ENCODE results near the gene NKX2-8.

NKX2-8 gene

DNA sequence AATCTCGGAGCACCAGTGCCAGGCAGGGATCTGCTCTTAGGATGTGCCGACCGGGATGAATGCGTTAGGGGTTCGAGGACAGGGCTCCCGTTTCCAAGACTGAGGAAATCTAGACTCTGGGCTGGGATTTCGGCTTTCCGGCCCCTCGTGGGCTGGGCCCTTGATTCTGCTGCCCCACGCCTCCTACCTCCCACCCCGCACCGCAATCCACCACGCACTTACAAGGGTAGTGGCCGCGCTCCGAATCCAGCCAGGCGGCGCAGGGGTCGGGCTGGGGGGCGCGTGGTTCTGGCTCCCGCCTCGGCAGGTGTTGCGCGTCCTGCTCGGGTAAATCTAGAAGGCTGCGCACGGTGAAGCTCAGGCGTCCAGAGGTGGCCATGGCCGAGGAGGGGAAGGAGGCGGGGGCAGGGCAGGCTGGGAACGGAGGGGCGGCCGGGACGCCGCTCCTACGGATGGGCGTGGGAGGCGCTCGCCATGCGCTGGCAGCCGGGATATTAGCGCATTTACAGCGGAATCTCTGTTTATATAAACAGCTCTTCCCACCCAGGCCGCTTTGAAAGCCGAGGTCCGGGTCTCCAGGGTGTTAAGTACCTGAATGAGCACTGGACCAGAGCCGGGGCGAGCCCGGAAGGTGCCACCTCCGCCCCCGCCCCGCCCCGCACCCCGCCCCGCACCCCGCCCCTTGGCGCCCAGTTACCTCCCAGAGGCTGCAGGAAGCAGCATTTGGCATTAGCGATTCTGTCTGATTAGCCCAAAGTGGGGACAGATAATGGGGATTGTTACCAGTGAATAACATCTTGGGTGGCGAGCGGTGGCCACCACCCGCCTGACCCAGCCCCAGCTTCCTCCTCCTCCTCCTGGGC is at the start of gene NKX2-8:
Gene NKX2-8, minus strand, starts transcription at position 604 of the 863 bp plus-strand sequence. Its CDS starts 225 bp downstream, at position 379.
- DNase-seq: no peak

DNA sequence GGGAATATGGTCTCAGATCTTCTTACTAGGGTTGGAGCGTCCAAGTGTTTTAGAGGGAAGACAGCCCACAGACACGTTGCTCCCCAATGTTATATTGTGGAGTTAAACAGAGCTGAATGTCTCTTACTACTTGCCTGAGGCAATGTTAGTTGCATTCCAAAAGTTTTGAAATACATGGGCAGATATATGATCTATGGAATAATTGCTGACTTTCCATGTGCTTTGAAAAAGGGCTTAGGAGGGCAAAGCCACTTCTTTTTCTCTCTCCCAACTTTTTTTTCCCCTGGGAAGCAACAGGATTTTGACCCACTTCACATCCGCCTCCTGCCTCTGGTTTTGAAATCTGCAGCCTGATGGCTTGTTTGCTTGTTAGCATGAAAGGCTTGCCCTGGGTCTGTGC is 45.6 kb upstream of the NKX2-8 start:
- no peak for DNase-seq

DNA sequence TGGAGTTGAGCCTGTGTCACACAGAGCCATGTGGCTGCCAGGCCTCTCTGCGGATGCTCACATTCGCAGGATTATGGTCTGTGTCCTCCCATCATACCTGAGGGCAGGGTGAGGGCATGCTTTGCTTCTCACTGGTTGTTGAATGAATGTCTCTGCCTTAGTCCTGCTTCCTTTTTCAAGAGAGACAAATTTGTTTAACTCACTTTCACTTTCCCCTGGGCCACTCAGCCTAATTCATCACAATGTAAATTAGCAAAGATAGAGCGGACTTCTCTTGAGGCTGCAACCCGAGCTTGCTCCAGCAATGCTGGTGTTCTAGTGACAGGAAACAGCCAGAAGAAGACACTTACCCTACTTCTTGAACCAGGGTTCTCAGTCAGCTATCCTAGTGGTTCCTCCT is 43.7 kb upstream of the NKX2-8 start:
- DNase-seq: no peak

DNA sequence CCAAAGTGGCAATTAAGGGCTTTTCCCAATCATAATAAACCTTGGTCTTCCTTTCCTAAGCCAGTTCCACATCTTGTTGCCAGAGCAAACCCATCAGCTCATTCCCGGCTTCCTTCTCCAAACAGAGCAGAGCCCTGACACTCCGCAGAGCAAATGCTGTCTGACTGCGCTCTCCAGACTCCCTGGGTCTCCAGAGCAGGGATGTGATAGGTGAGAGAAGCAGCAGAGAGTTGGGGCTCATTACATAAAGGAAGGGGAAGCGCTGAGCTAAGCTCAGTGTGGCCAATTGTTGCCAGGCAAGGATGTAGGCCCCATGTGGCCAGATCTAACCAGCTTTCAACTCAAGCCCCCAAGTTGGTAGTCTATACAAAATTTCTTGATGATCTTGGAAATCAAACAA is 43.0 kb upstream of the NKX2-8 start:
- DNase-seq: no peak

DNA sequence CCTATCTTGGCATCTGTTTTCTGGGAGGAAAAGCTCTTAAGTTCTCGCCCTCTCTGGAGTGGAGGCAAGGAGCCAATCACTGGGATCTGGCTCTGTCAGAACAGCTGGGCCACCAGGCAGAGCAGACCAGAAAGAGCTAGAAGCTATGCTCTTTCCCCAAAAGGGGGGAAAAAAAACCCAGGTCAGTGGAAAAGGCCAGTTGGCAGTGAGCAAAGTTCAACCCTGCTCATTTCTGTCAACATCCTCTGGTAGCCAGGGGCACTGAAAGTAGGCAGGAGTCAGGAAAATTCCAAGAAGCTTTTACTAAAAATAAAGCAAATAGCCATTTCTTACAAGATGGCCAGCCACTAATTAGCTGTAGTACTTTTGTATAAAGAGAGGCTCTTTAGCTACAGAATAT is 42.6 kb upstream of the NKX2-8 start:
- no peak for DNase-seq

DNA sequence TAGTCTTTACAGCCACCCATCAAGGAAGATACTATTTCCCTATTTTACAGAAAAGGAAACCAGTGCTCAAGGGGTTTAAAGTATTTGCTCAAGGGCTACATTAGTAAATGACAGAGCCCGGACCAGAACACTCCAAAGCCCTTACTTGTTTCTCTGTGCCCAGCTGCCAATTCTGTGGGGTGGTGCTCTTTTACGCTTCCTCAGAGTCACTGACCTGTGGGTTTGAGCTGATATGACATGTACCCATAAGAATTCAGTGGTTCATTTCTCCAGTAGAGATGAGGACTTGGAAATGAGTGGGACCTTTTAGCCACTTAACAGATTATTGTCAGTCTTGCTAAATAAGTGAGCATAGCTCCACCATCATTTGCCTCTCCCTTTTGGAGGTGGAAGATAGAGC is 37.4 kb upstream of the NKX2-8 start:
- DNase-seq: no peak

DNA sequence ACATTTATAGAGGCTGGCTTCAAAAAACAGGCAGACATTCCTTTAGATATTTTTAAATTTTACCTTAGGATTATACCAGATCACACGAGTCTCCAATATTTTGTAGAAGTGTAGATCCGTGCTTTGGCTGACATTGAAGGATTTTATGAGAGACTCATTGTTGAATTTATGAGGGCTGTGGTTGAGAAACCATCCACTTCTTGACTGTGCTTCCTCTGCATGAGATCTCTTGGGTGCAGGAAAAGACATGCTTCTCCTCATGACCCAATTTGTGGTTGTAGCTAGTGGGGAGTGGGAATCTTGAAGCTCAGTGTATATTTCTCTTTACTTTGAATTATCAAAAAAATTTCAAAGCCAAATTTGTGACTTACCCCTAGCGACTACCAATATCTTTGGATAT is 36.7 kb upstream of the NKX2-8 start:
- no peak for DNase-seq

DNA sequence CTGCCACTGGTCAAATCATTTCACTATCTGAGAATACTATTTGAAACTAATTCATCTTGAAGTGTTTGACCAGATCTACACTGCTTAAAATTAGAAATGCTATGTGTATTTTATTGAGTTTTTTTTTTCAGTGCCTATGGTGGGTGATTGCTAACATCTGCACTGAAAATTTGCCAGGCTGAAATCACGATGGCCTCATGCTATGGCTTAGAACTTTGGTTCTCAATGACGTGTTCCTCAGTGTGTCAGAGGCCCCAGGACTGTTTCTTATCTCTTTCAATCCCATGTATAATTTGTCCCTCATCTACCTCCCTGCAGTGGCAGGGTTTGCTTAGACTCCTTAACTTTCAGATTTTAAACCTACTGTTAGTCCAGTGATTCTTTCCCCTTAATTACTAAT is 36.2 kb upstream of the NKX2-8 start:
- DNase-seq: no peak

DNA sequence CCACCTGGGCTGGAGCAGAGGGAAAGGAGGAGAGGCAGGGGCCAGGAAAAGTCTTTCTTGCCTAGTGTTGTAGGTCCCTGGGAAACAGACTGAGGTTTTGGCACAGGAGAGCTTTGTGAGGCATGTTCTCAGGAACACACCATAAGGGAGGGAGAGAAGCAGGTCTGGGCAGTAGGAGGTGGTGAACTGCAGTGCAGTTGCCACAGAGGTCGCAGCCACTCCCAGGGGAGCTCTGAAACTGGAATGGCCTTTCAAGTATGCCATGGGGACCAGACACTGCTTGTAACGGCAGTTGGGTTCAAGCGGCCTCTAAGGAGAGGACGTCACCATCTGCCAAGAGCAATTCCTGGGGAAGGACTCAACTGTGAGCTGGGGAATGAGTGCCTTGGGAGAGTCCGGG is 35.4 kb upstream of the NKX2-8 start:
- DNase-seq: no peak

DNA sequence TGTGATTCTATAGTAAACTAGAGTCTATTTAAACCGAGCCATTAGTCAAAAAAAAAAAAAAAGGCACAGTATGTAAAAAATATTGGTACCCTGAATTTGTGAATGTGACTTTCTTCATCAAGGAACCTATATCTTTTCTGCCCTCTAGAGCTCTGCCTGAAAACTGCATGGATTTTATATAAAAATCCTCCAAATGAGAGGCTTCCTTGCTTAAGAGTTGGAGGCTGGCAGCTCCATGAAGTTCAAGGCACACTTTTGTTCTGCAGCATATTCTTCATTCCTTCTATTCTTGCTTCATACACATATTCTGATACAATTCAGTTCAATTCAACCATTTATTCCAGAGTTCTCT is 23.1 kb upstream of the NKX2-8 start:
- no peak for DNase-seq

DNA sequence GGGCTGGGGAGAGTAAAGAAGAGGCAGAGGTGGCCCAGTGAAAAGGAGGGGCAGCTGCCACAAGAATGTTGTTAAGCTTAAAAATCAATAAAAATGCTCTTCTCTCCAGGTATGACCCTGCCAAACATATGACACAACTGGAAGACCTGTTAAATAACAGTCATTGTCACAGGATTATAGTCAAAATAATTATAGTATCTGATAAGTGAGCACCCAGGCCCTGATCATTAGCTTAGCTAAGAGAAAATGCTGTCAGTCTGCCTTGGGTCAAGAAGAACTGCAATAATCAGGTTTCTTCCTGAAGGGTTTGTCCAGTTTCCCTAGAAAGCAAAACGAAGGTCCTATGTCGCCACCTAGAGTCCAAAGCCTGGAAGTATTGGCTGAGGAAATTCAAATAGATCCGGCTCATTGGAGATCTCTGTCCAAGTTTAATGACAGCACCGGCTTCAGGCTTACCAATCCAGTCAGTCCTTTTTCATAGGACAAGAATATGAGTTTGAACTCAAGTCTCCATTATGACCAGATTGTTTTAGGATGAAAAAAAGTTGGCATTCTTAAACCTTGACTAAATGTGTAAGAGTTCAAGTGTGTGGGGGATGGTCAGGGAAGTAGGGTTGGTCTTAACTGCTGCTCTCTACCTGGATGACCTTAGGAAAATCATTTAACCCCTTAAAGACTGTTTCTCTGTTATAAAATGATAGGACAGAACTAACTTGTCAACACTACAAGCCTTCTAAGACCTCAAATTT is 22.5 kb upstream of the NKX2-8 start:
- peak; percentile 58 for DNase-seq

DNA sequence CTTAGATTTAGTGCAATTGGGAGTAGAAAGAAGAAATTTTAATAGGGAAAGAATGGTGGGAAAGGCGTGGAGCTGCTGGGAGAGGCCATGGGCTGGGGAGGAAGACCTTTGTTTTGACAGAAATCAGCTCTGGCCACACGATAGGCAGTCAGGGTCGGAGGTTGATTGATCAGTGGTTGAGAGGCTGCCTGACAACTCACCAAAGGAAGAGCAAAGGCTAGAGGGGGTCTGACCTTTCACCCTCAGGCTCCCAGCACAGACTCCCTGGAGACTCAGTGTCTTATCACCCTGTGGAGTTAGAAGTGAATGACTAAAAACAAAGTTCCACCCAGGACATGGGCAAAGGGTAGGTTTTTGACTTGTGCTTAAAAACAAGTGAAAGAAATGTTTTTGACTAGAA is 18.0 kb upstream of the NKX2-8 start:
- DNase-seq: no peak

DNA sequence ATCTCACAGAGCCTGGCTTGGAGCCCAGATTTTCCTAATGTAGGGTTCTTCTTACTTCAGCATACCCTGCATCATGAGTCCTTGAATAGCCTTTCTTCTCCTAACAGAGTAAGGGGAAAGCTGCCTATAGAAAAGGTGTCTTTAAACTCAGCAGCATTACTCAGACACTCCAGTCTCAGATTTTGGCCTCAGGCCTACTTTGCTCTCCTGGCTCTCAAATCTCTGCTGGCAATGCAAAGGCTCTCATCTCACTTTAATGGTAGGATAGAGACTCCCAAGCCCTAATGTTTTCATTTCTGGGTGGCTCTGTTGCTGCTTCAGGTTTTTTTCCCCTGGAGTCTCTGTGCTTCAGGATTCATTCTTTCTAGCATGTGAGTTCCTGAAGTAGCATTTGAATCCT is 9.1 kb upstream of the NKX2-8 start:
- no peak for DNase-seq

DNA sequence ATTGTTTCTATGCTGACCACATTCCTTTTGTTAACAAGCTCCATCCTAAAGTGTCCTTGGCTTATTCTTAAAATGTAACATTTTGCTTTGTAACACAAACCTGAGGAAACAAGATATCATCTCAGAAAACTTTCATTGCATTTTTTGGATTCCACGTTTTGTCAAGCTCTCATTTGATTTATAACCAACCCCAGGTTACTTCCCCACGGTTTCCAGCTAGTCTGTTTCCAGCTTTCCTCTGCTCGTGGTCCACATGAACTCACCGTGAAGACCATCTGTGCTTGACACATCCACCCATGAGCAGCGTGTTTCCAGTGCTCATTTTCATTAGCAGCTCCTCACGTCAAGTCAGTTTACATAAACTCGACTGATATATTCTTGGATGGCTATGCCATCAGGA is 6.4 kb upstream of the NKX2-8 start:
- DNase-seq: no peak

DNA sequence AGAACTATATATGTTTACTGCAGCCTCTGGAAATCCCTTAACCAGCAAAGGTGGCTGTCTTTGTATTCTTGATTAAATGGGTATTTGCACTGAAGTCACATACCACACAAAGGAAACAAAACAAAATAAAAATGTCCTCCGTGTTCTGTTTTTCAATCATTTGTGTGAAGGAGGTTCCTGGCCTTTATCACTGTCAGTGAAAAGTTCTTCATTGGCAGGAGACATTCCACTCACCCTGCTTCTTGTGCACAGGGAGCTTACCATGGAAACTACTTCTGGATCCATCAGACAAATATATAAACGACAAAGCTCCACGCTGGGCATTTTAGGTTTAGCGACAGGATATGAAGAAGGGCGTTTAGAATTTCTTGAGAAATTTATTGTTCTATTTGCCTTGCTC is 5.7 kb upstream of the NKX2-8 start:
- DNase-seq: no peak

DNA sequence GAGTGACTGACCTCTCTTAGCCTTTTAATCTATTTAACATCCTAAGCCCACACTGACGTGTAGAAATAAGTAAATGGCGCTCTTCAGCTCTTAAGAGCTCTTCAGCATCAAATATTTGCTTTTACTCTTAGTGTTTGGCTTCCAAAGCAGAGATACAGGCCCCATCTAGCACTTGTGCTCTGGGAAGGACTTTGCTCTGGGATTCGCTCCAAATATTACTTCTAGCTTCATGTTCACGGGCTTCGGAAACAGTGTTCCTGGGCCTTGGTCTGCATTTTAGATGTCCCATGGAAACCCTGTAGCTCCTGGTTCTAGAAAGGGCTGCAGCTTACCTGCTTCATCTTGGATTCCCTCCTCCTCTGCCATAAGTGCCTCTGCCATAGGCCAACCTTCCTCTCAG is 2.7 kb upstream of the NKX2-8 start:
- DNase-seq: no peak

DNA sequence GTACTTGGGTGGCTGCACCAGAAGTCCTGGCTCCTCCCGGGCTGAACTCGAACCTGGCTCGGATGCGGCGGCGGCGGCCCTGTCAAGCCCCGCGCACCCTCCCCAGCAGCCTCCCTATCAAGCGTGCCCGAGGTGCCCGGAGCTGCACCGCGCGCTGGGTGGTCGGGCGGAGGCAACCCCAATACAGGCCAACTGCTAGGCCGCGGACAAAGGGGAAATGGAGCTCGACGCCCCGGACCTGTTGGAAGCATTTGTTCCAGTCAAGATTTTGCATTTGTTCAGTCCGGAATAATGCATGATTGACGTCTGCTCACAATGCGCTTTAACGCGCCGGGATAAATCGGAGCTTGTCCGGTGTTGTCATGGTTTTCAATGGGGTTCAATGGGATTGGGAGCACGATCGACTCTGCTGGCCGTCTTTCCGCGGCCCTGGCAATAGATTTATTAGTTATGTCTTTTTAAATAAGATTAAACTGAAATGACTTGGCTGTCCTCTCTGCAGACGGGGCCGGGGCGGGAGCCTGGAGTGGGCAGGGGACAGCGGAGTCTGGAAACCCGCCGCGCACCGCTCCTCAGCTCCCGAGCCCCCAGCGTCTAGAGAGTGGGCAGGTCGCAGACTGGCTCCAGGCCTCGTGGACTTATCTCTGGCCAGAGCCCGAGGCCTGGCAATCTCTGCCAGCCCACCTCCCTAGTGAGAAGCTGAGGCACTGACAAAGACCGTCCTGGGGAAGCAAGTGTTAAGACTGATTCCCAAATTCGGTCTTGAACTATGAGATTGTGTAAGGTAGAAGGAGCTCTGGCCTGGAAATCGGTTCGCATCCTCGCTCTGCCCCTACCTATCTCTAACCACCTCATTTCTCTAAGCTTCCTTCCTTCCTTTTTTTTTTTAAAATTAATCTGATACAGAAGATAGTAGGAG is 1.7 kb upstream of the NKX2-8 start:
- no peak for DNase-seq

DNA sequence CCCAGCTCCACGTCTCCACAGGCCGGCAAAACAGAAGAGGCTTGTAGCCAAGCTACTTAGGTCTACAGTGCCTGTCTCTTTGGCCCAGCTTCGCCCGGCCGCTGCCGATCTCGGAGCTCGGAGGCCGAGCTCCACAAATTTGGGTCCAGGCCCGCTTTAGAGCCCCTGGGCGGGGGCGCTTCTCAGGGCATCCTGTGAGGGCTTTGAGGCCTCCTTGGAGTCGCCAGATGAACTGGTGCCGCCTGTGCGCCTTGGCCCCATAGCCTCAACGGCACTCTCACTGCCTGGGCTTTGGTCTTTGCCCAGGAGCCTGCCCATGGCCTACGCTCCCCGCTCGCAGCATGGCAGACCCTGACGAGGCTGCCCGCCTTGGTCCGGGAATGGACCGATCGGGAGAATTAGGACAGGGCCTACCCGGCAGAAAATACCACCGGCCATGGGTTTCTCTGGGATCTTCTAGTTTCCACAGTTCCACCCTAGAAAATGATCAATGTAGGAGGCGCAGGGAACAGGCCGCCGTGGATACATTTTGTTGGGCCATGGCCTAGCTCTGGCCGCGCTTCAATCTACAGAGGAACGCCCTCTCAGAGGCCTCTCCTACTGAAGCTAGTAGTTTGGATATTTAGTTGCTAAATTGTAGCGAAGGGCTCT is 953 bp upstream of the NKX2-8 start:
- DNase-seq: no peak

DNA sequence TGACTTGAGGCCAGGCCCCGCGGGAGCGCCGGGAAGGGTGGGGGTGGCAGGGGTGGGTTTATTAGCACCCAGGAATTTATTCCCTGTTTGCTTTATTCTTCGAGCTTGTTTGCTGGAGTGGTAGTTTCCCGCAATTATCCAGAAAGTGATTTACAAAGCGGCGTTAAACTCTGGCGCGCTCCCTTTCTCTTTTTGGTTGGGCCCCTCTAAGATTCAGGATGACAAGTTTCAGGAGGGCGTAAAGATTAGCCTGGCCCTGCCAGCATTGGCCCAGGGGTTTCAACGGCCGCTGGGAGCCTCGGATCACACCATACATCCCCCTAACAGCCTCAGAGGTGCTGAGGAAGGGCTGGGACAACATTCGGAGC is 444 bp upstream of the NKX2-8 start:
- DNase-seq: no peak

DNA sequence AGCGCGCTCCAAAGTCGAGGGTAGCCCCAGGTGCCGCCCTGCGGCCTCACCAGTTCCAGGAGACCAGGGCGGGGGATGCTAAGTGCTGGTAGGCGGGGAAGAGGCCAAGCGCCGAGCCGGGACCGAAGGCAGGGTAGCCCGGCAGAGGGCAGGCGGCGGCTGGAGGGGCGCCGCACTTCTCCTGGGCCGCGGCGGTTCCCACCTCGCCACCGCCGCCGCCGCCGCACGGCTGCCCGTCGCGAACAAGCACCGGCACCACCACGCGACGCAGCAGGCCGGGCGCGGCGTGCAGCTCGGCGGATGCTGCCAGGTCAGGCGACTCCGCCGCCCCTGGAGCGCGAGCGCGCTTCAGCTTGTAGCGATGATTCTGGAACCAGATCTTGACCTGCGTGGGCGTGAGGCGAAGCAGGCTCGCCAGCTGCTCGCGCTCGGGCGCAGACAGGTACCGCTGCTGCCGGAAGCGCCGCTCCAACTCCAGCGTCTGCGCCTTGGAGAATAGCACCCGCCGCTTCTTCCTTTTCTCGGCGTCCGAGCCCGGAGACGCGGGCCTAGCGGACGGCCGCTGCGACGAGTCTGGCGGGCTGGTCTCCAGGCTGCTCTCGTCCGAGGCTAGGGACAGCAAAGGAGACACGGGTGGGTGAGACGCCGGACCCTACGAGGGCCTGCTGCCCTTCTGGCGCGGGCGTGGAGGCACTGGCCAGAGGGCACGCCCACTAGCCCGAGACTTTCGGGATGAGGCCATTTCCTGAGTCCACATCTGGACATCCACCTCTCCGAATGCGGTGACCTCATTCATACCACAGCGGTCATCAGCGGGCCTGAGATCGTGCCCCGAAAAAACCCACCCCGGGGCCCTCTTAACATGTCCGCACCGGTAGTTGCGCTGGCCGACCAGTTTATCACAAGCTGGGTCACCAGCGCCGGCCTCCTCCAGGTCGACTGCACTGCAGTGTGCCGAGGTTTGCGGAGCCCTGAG is 1.3 kb downstream of the NKX2-8 start:
- no peak for DNase-seq

DNA sequence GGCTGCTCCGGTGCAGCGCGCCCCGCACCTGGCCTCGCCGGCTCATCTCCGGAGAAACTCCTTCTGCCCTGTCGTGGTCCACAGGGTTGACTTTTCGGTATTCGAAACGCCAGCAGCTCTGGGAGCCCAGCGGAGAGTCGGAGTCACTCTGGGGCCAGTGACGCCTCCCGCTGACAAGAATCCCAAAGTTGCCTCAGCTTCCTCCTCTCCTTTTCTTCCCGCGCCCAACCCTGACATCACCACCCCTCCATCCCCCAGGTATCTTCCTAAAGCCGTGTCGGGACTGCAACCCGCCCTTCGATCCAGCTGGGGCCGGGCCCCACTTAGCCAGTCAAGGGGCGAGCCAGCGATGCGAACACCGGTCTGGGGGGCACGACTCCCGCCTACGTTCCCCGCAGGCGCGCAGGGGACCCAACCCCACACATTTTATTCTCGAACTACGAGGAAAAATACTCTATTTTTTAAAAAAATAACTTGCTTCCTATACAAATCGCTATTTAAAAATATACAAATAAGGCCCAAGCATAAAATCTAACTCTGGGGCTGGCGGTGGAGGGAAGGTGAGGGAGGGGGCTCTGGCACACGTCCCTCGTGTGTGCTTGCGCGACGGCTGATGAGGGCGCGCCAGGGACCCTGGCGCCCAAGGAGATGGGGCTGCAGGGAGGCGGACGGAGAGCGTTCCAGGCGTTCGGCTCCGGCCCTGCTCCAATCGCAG is 2.1 kb downstream of the NKX2-8 start:
- DNase-seq: no peak
